Skeletal muscle tissue (tissue), 4 donors: ENCODE results near the gene SOX6. TPM values are rescaled to one million over a fixed set of nuclear protein-coding genes. Genes with fewer than 3 reads are reported as not detected.

Source experiments
- H3K27ac ChIP-seq: one replicate; pipeline ENCODE4 v1.7.0; 2013; ENCODE audit warnings: mild to moderate bottlenecking, low read depth, low read length, inconsistent platforms
- H3K27me3 ChIP-seq, 3 donors: one replicate each; pipeline ENCODE4 v1.7.0; 2013; ENCODE audit warnings: low read length in 3 of 3; ENCODE audit not compliant: control insufficient read depth in 3 of 3, insufficient read depth in 3 of 3
- H3K36me3 ChIP-seq, 3 donors: one replicate each; pipeline ENCODE4 v1.7.0; 2013; ENCODE audit warnings: low read length in 3 of 3; ENCODE audit not compliant: control insufficient read depth in 3 of 3, insufficient read depth in 3 of 3
- H3K4me1 ChIP-seq, 3 donors: one replicate each; pipeline ENCODE4 v1.7.0; 2013; ENCODE audit warnings: low read length in 3 of 3, mild to moderate bottlenecking in 3 of 3; ENCODE audit not compliant: control insufficient read depth in 3 of 3, insufficient read depth in 3 of 3
- H3K4me3 ChIP-seq, 3 donors: one replicate each; pipeline ENCODE4 v1.7.0; 2013; ENCODE audit warnings: low read length in 3 of 3
- H3K9ac ChIP-seq, 3 donors: one replicate each; pipeline ENCODE4 v1.7.0; 2013; ENCODE audit warnings: low read length in 3 of 3, mild to moderate bottlenecking in 3 of 3, moderate library complexity in 2 of 3, low read depth in 1 of 3
- H3K9me3 ChIP-seq, 3 donors: one replicate each; pipeline ENCODE4 v1.7.0; 2013; ENCODE audit warnings: low read length in 3 of 3; ENCODE audit not compliant: control insufficient read depth in 3 of 3
- total RNA-seq: library from RNA; depleted of rRNA; stranded (reverse); fragments of >200 nt; gene quantifications from one replicate; pipeline ENCODE4 v1.2.3, GENCODE V29; 2014
- donor health status: Osteomylitis.

SOX6 gene
- total RNA-seq, 1 donor from 2014 or later = 50.1 TPM

DNA sequence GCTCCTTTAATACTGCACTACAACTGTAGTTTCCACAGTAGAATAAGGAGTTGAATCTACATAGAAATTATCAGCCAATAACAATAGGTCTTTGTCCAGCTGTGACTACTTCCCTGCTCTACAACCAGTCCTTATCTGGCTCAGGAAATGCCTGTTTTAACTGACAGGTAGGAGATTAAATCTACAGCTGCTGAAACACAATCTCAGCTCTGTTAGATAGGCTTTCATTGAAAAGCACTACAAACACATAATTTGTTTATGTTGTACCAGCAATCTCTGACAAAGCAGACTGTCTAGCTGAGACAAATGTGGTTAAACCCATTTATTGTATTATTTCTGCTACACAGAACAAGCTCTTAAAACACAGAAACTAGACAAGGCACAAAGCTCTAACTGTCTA is 230.0 kb downstream of the SOX6 start:
- H3K4me3 ChIP-seq = no peak overlapping the region
- peaks cover 0 to 3% (median 0%) of the 10 kb centered on the region in 3 donors for H3K4me1 ChIP-seq
- no peaks in the 10 kb centered on the region for H3K27me3 ChIP-seq
- H3K9me3 ChIP-seq = no peaks in the 10 kb centered on the region
- H3K36me3 ChIP-seq = no peaks in the 10 kb centered on the region
- no peak overlapping the region for H3K27ac ChIP-seq
- H3K9ac ChIP-seq = no peak overlapping the region

DNA sequence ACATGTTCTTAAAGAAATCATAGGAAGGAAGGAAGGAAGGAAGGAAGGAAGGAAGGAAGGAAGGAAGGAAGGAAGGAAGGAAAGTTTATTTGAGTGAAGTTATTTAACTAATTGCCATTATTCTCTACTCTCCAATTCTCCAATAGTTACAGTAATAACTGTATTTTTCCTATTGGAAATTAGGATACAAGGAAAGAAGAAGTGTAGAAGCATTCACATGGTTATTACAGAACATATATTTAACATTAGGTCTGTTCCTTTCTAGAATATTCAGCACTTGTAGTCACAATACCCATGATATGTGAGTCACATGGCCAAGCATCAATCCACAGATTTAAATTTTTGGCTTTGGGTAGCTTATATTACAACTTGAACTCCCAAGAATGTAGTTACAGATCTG is 230.6 kb downstream of the SOX6 start:
- Histone ChIP-seq H3K36me3 (no peaks in the 10 kb centered on the region), H3K4me1 (peaks cover 0 to 3% (median 0%) of the 10 kb centered on the region in 3 donors), H3K27me3 (no peaks in the 10 kb centered on the region), H3K4me3 (no peak overlapping the region), H3K9me3 (no peaks in the 10 kb centered on the region), H3K27ac (no peak overlapping the region), H3K9ac (no peak overlapping the region)

DNA sequence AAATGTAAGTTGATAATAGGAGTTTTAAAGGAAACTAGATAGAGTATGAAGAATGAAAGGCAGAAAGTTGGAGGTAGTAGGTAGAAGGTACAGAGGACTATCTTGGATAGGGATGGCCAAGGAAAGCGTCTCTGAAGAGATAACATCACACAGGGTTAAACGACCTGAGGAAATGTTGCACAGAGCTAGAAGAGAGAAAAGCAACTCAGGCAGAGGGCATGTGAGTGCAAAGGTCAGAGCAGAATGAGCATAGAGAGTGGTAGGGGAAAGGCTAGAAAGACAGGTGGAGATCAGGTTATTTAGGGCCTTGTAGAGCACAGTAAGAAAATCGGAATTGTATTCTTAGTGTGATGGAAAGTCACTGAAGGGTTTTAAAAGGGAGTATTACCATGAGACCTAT is 232.0 kb downstream of the SOX6 start:
- H3K27me3 ChIP-seq = no peaks in the 10 kb centered on the region
- no peak overlapping the region for H3K27ac ChIP-seq
- H3K9ac ChIP-seq = no peak overlapping the region
- no peaks in the 10 kb centered on the region for H3K9me3 ChIP-seq
- no peaks in the 10 kb centered on the region for H3K36me3 ChIP-seq
- peaks cover 0 to 3% (median 0%) of the 10 kb centered on the region in 3 donors for H3K4me1 ChIP-seq
- H3K4me3 ChIP-seq = no peak overlapping the region

DNA sequence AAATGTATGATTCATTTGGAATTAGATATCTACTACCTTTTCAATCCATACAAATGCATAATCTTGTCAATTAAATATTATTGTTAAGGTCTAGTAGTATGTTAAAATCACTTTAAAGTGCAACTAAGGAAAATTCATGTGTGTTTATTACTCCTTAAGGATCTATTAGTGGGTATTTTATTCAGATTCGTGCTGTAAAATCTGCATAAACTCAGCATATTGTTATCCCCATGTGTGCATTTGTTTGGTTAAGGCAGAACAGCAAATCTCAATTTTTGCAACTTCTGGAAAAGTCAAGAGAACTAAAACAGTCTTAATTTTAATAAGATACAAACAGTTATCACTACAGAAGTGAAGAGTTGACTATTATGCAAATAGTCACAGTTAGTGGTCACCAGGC is 234.5 kb downstream of the SOX6 start:
- Histone ChIP-seq H3K27ac (no peak overlapping the region), H3K36me3 (no peaks in the 10 kb centered on the region), H3K27me3 (no peaks in the 10 kb centered on the region), H3K9ac (no peak overlapping the region), H3K4me1 (peaks cover 5 to 11% (median 6%) of the 10 kb centered on the region in 3 donors), H3K4me3 (no peak overlapping the region), H3K9me3 (no peaks in the 10 kb centered on the region)

DNA sequence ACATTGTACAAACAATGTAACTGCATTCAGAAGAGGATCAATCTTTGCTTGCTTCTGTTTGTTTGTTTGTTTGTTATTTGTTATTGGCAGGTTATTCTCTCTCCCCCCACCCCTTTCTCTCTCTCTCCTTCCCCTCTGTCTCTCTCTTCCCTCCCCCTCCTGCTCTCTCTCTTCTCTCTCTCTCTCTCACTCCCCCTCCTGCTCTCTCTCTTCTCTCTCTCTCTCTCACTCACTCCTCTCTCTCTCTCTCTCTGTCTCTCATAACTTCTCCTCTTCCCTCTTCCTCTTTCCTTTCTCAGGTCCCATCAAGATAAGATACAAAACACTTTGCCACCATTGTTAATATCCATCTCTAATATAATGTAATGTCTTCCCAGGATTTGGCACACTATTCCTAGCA is 236.3 kb downstream of the SOX6 start:
- Histone ChIP-seq H3K27me3 (no peaks in the 10 kb centered on the region), H3K9ac (no peak overlapping the region), H3K27ac (no peak overlapping the region), H3K9me3 (no peaks in the 10 kb centered on the region), H3K4me3 (no peak overlapping the region), H3K4me1 (peaks cover 5 to 11% (median 10%) of the 10 kb centered on the region in 3 donors), H3K36me3 (no peaks in the 10 kb centered on the region)

DNA sequence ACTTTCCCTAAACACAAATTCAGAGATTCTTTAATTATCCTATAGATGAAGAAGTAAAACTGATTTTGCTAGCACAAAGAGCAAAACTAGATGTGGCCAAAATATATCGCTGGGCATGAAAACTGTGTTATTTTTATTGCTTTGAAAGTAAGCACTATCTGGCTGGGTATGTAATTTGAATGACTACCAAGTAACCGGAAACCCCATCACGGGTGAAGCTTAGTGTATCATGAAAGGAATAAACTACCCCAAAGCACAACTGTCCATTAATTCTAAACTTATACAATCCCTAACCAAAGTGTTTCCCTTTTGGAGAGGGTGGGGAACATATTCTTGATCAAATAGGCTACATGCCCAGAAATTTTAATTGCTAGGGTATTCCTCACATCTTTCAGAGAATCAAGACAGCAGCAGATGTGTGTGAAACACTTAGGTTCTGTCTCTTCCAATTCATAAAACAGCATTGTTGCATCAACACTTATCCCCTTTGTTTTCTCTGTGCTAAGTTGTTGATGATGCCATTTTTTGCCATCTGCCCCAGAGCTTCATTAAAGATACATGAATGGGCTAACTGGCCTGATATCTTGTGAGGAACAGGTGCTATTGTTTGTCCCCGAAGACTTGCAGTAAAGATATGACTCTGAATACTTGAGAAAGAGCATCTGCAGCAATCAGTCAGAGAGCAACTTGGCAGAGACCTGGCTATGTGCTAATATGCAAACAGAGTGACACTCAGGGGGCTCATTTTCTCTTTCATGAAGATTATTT is 238.2 kb downstream of the SOX6 start:
- Histone ChIP-seq H3K9me3 (no peaks in the 10 kb centered on the region), H3K4me1 (peaks cover 5 to 16% (median 10%) of the 10 kb centered on the region in 3 donors), H3K9ac (no peak overlapping the region), H3K27me3 (no peaks in the 10 kb centered on the region), H3K27ac (no peak overlapping the region), H3K4me3 (peak overlapping the region in 1 of 3 donors; percentile 5), H3K36me3 (no peaks in the 10 kb centered on the region)

DNA sequence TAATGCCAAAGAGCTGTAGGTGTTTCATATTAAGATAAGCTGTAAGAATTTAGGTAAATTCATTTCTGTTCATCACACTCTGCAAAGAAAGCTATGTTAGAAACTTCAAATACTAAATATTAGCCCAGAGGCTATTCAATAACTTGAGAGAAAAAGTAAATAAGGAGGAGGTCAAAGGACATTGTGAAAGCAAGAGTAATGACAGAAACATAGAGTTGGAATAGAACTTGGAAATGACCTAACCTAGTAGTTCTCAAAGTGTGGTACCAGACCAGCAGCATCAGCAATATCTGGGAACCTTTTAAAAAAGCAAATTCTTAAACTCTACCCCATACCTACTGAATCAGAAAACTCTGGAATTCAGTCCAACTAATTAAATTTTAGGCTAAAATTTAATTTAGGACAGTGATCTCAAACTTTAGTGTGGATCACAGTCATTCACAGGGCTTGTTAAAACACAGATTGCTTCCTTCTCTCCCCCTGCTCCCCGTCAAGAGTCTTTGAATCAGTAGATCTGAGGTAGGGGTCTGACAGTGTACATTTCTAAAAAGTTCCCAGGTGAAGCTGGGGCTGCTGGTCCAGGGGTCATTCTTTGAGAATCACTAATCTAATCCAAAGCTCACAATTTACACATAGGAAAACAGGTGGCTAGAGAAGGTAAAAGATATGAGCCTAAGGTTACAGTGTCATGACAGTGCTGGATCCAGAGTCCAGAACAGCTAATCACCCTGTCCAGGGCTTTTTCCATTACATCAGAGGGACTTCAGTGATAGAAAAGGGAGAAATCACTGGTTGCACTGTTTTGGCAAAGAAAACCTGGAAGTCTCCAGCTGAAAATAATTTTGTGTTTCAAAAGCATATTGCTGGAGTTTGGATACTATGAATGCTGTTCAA is 241.1 kb downstream of the SOX6 start:
- peaks cover 10 to 33% (median 10%) of the 10 kb centered on the region in 3 donors for H3K4me1 ChIP-seq
- no peak overlapping the region for H3K9ac ChIP-seq
- H3K36me3 ChIP-seq = no peaks in the 10 kb centered on the region
- no peaks in the 10 kb centered on the region for H3K27me3 ChIP-seq
- H3K27ac ChIP-seq = no peak overlapping the region
- no peak overlapping the region for H3K4me3 ChIP-seq
- H3K9me3 ChIP-seq = no peaks in the 10 kb centered on the region

DNA sequence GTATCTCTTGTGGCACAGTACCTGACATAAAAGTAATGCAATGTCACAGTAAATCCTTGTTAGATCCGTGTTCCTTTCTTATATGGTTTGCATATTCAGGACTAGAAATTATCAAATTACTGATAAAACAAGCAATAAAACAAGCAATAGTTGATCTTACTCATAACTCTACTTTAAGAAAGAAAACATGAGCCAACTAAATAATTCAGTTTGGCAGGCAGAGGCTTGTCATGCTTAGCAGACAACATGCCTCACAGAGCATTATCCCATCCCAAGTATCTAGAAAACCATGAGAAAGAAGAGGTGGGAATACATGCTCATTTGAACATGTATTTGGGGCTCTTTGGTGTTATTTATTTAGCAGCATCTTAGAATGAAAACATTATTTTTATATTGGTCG is 241.9 kb downstream of the SOX6 start:
- Histone ChIP-seq H3K36me3 (no peaks in the 10 kb centered on the region), H3K4me1 (peaks cover 10 to 33% (median 10%) of the 10 kb centered on the region in 3 donors), H3K4me3 (no peak overlapping the region), H3K27ac (no peak overlapping the region), H3K27me3 (no peaks in the 10 kb centered on the region), H3K9me3 (no peaks in the 10 kb centered on the region), H3K9ac (no peak overlapping the region)

DNA sequence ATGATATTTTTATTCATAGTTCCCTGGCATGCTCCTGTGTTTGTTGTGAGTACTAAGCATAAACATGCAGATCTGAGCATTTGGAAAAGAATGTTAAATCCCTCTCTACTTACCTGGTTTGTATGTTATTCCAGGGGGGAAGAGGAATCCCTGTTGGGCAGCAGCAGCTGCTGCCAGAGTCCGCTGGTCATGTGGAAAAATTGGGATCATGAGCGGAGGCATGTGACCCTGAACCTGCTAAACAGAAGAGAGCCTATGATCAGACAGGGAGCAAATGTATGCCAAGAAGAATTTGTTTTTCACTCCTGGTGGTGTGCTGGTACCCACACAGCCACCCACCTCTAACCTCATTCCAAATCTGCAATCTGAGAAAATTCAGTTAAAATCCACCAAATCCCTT is 244.7 kb downstream of the SOX6 start:
- H3K36me3 ChIP-seq = no peaks in the 10 kb centered on the region
- H3K4me3 ChIP-seq = peak overlapping the region in 1 of 3 donors; percentile 7

DNA sequence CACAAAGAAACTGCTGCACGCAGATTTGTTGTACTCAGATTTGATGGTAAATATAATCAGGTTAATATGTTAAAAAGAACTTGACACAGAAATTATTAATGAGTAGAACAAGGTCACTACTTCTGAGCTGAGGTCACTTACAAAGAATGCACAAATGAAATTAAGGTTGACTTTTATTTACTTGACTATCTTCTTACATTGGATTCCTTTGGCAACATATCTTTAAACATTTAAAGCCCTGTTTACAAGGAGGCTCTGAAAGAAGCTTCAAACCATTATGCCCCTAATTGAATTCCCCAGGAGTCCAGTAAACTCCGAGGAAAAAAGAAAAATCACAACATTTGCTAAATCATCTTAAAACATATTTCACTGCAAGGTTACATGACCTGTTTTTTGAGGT is 245.5 kb downstream of the SOX6 start:
- H3K4me3 ChIP-seq = no peak overlapping the region
- no peak overlapping the region for H3K27ac ChIP-seq
- no peak overlapping the region for H3K9ac ChIP-seq
- H3K27me3 ChIP-seq = no peaks in the 10 kb centered on the region
- no peaks in the 10 kb centered on the region for H3K36me3 ChIP-seq
- H3K9me3 ChIP-seq = no peaks in the 10 kb centered on the region
- peaks cover 5 to 25% (median 6%) of the 10 kb centered on the region in 3 donors for H3K4me1 ChIP-seq

More for the DNA sequence above, 244.7 kb downstream of the SOX6 start:
- no peaks in the 10 kb centered on the region for H3K27me3 ChIP-seq
- no peaks in the 10 kb centered on the region for H3K9me3 ChIP-seq
- no peak overlapping the region for H3K9ac ChIP-seq
- H3K27ac ChIP-seq = no peak overlapping the region
- peaks cover 5 to 25% (median 6%) of the 10 kb centered on the region in 3 donors for H3K4me1 ChIP-seq
